ENCODE measurements around the gene WWTR1.

The WWTR1 gene

GRCh38 chr3:149625795-149626194 lies 32.0 kb downstream of the WWTR1 start:
- DNase-seq (ENCODE audit: low read depth in 2 of 2, low spot score in 1 of 2), result no peak

- DNase-seq (ENCODE audit: low read depth in 2 of 2, low spot score in 1 of 2), result no peak
Measured at GRCh38 chr3:149623824-149624223, 34.0 kb downstream of the WWTR1 start.

DNA sequence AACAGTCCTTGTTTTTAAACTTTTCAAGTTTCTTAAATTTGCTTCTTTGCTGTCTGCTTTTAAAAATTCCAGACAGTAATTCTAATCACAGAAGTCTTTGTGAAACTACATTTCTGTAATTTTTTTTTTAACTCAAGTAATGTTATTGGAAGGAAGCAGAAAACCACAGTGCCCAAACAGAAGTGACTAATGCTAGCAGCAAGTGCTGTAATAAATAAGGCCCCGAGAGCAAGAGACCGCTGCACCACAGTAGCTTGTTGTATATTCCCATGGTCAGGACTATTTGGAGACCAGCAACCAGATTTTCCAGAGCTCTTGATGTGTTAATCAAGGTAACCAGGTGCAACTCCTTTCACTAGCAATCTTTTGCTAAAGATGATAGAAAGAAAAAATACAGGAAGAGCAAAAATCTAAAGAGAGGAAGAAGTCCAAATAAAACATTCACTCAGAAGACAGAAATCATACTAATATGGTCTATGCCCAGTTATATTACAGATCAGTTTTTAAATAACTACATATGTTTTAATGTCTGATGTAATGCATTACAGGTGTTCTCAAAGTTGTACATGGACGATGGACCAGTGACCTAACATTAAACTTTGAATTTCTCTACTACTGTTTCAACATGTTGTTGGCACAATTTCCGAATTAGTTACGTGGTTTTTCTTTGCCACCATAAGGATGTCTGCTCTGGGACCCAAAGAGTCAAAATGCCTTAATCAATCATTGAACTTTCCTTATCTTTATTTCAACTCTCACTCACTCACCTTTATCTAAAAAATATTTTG lies 36.4 kb downstream of the WWTR1 start:
- DNase-seq (ENCODE audit: low read depth in 2 of 2, low spot score in 1 of 2), result no peak

- DNase-seq (ENCODE audit: low read depth in 2 of 2, low spot score in 1 of 2), result no peak
Measured at GRCh38 chr3:149620291-149621020, 37.4 kb downstream of the WWTR1 start.

DNA sequence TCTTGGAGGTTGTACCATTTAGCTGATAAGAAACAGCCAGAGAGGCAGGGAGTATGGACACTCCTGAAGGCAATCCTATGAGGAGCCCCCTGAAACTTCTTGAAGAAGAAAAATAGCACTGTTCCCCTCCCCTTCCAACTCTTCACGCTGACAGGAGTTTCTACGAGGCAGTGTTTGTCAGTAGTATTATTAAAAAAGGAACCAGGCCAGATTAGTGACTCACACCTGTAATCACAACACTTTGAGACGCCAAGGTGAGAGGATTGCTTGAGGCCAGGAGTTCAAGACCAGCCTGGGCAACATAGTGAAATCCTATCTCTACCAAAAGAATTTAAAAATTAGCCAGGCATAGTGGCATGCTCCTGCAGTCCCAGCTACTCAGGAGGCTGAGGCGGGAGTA lies 38.7 kb downstream of the WWTR1 start:
- DNase-seq (ENCODE audit: low read depth in 2 of 2, low spot score in 1 of 2), result no peak

- DNase-seq (ENCODE audit: low read depth in 2 of 2, low spot score in 1 of 2), result no peak
Measured at GRCh38 chr3:149618151-149619123, 39.4 kb downstream of the WWTR1 start.

DNA sequence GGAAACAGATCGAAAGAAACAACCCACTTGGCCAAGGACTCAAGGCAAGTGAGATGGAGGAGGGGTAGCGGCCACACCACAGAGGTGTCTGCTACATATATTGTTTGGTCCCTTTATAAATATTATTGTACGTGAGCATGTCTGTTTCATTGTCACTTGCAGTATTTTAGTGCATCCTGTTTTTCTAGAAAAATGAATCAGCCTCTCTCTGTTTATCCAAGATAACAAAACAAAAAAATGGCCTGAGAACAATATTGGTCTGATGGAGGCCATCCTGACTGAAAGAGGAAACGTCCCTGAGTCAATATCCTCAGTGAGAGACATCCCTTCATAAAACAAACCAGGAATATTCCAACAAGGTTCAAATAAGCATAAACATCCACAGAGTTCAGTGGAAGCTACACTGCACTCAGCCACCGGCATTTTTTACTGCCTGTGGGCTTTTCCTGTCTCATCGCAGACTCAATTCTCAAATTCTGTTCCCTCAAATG lies 42.0 kb downstream of the WWTR1 start:
- no peak for DNase-seq (ENCODE audit: low read depth in 2 of 2, low spot score in 1 of 2)

DNA sequence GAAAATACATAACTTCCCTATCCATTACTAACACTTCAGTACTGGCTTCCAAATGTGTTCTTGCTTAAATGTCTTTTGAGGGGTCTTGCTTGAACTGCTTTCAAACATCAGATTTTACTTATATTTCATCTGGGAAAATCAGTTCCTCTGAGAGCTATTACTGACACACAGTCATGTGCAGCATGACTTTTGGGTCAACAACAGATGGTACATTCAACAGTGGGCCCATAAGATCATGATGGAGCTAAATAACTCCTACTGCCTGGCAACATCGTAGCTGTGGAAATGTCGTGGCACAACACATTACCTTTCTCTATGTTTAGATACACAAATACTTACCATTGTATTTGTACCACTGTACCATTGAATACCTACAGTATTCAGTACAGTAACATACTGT lies 43.8 kb downstream of the WWTR1 start:
- DNase-seq (ENCODE audit: low read depth in 2 of 2, low spot score in 1 of 2), result no peak

DNA sequence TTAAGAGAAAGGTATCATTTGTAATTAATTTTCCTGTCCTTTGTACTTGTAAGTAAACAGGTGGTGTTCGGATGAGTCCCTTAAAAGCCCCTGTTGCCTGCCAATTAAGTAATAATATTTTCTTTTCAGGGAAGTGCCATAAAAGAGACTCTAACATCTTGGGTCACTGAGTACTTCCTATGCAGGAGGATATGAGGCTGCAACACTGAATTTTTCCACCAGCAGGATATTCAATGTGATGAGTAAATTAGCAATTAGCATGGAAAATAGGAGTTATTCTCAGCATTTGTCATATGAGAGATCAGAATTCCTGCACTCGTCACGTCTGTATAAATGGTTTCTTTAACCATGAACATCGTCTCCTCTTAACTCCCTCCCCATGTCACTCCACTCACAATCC lies 45.4 kb downstream of the WWTR1 start:
- no peak for DNase-seq (ENCODE audit: low read depth in 2 of 2, low spot score in 1 of 2)

GRCh38 chr3:149611149-149611548 lies 46.7 kb downstream of the WWTR1 start:
- no peak for DNase-seq (ENCODE audit: low read depth in 2 of 2, low spot score in 1 of 2)

- DNase-seq (ENCODE audit: low read depth in 2 of 2, low spot score in 1 of 2), result no peak
Measured at GRCh38 chr3:149610351-149611105, 47.3 kb downstream of the WWTR1 start.

DNA sequence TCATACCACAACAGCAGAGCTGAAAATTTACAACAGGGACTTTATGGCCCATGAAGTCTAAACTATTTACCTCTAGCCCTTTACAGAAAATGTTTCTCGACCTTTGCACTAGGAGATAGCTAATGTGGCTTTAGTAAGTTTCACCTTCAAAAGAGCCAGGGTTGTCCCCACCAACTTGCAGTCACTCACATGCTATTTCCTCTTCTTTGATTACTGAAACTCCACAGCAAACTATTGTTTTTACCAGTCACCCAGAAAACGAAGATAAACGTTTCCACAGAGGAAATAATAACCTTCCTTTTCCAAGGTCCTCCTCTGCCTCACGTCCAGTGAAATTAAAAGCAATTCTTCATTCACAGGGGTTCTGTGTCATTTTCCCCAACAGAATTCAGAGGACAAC lies 48.2 kb downstream of the WWTR1 start:
- no peak for DNase-seq (ENCODE audit: low read depth in 2 of 2, low spot score in 1 of 2)

GRCh38 chr3:149608987-149609386 lies 48.8 kb downstream of the WWTR1 start:
- DNase-seq (ENCODE audit: low read depth in 2 of 2, low spot score in 1 of 2), result no peak

DNA sequence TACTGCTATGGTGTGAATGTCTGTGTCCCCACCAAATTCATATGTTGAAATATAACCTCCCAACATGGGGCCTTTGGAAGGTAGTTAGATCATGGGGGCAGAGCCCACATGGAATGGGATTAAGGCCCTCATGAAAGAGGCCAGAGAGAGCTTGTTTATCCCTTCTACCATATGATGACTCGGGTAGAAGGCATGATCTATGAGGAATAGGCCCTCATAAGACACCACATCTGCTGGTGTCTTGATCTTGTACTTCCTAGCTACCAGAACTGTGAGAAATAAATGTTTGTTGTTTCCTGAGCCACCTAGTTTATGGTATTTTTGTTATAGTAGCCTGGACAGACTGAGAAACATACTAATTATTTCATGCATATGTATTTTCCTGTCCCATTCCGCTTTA lies 51.9 kb downstream of the WWTR1 start:
- no peak for DNase-seq (ENCODE audit: low read depth in 2 of 2, low spot score in 1 of 2)

GRCh38 chr3:149604125-149604875 lies 53.5 kb downstream of the WWTR1 start:
- DNase-seq (ENCODE audit: low read depth in 2 of 2, low spot score in 1 of 2), result no peak

DNA sequence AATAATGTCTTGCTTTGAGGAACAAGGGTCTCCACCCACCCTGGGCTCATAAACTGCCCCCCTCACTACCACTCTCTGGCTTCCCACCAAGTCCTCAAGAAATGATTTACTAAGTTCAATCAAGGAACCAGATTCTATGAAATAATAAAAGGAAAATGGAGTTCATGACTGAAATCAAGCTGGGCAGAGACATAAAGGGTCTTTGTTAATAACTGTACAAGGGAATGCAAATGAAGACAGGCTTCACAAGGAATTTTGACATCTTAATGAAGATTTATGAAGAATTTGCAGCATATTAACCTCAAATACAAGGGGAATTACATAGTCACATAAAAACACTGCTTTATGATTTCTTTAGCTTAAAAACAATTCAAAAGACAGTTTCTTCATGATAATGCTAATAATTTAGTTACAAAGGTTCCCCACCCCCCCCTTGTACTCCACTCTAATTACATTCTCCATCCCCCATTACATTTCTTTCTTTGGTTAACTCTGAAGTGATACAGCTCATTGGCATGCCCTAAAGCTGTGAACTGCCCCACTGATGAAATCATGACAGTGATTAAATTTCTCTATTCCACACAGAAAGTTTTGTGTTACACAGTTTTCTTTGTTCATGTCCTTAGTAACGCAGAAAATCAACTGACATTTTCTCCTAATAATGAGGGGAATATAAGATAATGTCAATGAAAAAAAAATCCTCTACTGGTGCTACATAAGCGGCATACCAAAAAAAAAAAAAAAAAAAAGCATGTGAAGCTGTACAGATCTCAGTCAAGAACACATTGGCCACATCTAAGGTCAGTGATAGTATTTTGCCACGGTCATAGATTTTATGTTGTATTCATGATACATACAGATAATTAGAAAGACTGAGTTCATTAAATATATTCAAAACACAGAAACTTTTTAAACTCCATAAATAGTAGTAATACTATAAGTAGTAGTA lies 54.4 kb downstream of the WWTR1 start:
- DNase-seq (ENCODE audit: low read depth in 2 of 2, low spot score in 1 of 2), result no peak

GRCh38 chr3:149600634-149601033 lies 57.2 kb downstream of the WWTR1 start:
- no peak for DNase-seq (ENCODE audit: low read depth in 2 of 2, low spot score in 1 of 2)

GRCh38 chr3:149599236-149599635 lies 58.6 kb downstream of the WWTR1 start:
- DNase-seq (ENCODE audit: low read depth in 2 of 2, low spot score in 1 of 2), result no peak
